CD4-positive, alpha-beta T cell treated with Interleukin-6 at 100 ng/mL for 8 hours (primary cell): Measurements from ENCODE around the gene IWS1.

Experiments
- DNase-seq: peaks from one replicate; pipeline ENCODE4 v3.0.0-alpha.2; 2020; ENCODE audit warnings: mixed read lengths, low spot score

Gene IWS1

DNA sequence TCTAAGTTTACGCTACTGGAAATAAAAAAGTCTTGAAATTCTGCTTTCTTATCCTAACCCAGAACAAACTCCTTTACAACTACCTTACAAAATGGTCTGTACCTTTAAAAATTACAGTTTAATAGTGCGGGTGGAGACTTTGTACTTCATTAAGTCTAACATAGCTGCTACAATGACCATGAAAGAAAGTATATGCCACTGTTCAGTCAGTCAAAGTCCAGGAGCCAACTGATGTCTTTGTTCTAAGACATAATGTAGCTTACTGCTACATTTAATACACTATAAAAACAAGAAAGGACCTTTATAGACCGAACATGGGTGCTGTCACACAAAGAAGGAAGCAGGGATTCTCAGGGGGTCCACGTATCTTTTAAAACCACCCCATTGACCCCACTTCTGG is 36.0 kb downstream of the IWS1 start:
- no peak for DNase-seq

GRCh38 chr2:127486247-127487058 is 39.8 kb downstream of the IWS1 start:
- no peak for DNase-seq

DNA sequence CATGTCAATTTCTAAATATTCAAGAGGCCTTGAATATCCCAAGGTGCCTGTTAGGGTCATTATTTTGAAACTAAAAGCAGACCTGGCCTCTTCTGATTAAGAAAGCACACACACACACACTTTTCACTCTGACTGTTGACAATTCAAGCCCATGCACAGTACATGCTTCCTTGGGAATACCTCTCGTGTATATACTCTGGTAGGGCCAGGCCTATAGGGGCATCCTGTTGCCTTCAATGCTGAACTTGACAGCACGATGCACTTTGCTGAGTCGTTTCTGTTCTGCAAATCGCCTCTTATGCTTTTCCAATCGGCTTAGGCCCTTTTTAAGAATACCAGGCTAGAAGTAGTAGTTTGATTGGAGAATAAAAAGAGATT is 40.6 kb downstream of the IWS1 start:
- DNase-seq = no peak

DNA sequence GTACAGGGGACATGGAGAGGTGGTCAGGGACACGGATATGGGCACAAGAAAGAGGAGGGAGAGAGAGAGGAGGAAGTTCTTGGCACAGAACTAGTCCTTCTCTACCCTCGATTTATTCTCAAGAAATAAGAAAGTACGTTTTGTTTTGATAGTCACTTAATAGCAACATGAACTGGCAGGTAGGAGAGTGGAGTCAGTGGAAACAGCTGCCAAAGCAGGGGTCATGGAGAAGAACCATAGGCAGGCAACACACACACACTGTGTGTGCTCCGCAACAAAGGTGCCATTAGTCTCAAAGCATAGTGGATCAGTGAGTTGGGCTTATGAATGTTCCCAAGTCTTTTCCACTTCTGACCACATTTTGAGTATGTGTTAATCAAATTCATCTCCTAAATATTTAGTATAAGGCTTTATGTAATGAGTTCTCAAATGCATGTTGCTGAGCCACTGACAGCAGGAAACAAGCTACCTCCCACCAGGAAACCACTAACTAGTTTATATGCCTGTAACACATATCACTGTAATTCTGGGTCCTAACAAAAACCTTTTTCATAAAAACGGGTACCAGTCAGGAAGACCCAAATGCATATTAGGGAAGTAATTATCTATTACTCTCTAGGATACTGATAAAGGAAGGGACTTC is 41.1 kb downstream of the IWS1 start:
- no peak for DNase-seq

- DNase-seq = no peak
These were observed 44.3 kb downstream of the IWS1 start for GRCh38 chr2:127482031-127482430.

DNA sequence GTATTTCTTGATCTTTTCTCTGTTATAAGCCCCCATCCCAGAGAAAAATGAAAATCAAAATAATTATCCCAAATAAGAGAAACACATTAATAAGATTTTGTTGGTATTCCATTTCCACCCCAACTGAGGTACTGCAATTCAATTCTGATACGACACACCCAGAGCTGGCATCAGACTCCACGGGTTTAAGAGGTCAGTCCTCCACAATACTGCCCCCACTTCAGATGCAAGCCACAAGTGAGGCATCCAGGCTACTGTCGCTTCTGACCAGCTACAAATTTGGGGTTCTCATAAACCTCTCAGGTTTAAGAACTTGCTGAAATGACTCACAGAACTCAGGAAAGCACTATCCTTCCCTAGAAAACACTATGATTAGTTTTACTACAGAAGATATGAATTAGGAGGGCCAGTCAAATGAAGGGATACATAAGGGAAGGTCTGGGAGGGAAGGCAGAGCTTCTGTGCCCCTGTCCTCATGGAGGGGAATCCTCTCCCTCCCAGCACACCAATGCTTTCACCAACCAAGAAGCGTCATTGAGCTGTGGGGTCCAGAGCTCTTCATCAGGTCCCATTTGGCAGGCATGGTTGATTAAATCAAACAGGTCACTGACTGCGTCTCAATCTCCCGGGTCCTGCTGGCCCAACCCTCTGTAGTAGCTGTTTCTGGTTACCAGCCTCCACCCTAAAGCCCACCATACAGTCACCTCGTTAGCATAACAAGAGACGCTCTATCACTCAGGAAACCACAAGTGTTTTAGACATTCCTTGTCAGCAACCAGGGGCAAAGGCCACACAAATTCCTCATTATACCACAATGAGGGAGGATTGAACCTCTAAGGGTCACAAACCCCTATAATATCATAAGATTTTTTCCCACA is 46.2 kb downstream of the IWS1 start:
- no peak for DNase-seq

- peak; percentile 31 for DNase-seq
These were observed 47.0 kb downstream of the IWS1 start for GRCh38 chr2:127479219-127479825.

- no peak for DNase-seq
These were observed 50.5 kb downstream of the IWS1 start for GRCh38 chr2:127475788-127476187.

DNA sequence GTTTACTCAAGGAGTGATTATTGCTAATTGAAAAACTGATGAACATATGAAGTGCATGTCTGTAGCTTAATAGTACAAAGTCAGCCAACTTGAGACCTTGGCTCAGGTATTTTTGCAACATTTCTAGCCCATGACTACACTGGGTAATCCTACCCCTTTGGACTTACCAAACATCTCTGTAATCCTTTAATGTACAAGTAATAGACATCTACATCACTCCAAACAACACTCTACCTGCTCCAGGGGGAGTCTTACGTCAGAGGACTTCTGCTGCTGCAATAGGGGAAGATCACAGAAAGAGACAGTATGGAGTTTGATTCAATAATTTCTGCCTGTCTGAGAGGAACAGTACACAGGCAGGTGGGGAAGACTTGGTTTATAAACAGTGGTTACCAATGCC is 54.0 kb downstream of the IWS1 start:
- DNase-seq = no peak

GRCh38 chr2:127471286-127471988 is 54.9 kb downstream of the IWS1 start:
- DNase-seq = no peak

- no peak for DNase-seq
These were observed 56.3 kb downstream of the IWS1 start for GRCh38 chr2:127469974-127470373.

- no peak for DNase-seq
These were observed 57.2 kb downstream of the IWS1 start for GRCh38 chr2:127469051-127469450.

- no peak for DNase-seq
These were observed 61.0 kb downstream of the IWS1 start for GRCh38 chr2:127465258-127465657.

- DNase-seq = no peak
These were observed 61.6 kb downstream of the IWS1 start for GRCh38 chr2:127464470-127465257.

DNA sequence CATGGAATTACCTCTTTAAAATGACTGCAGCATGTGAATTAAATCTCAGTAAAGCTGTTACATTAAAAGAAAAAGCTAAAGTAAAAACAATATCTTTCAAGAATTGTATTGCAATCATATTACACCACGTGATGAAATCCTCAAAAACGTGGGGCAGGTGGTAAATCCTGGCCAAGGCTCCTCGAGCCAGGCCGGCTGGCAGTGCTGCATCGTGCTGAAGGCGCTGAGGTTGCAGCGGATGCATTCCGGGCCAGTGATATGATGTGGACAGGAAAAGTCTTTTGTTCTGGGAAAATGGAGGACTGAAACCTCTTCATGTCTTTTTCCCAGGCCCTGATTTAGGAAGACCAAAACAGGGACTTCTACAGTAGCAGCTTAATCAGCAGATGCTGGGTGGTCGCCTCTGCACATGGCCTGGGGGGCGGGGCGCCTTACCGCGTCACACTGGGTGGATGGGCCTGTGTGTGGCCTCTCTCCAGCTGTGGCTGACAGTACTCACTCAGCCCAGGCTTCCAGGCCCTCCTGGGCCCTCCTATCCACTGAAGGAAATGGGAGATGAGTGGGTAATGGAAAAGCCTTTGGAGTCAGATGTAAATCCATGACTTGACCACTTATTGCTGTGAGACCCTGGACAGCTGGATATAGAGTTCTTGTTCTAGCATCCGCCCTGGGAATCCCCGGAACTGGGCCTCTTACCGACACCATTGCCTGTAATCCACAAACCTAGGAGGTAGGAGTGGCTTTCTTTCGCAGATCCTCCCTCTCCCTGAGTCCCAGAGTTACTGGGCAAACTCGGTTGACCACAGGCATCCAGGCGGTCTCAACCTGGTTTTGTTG is 62.9 kb downstream of the IWS1 start:
- no peak for DNase-seq

- DNase-seq = no peak
These were observed 63.8 kb downstream of the IWS1 start for GRCh38 chr2:127462461-127462860.

DNA sequence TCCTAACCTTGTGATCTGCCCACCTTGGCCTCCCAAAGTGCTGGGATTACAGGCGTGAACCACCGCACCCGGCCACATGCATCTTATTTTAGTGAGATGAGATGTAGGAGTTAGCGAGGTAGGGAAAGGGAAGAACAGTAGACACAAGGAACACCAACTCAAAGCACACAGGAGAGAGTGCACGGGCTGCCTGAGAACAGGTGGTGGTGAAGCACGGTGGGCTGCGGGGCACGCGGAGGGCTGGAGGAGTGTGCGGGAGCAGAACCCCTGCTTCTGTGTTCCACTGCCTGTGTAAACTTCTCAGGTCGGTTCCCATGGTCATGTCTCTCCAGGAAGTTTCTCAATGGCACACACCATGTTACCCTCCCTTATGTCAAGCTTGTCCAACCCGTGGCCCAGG is 69.3 kb downstream of the IWS1 start:
- no peak for DNase-seq

- DNase-seq = no peak
These were observed 70.5 kb downstream of the IWS1 start for GRCh38 chr2:127455566-127456493.
